ENCODE measurements around the gene RBFOX2.

- TF ChIP-seq POLR2A (IDR thresholded peaks at IDR 0.05; ENCODE audit: extremely low read depth, insufficient read length): no peak
- no peak for TF ChIP-seq CTCF (IDR thresholded peaks at IDR 0.05; ENCODE audit: low read depth, low read length)
- TF ChIP-seq MAX (IDR thresholded peaks at IDR 0.05; ENCODE audit: low read depth, low read length): no peak
- no peak for TF ChIP-seq MYC (IDR thresholded peaks at IDR 0.05; ENCODE audit: low read depth, low read length)
These were observed 191.4 kb downstream of the RBFOX2 start for GRCh38 chr22:35837101-35837727.
